ENCODE measurements around the gene BRIP1.
"Not testable (repeated sequence)": the region's sequence is repeated elsewhere in the genome, so short reads cannot be mapped to it uniquely, and the experiment has no call there.

Gene BRIP1

DNA sequence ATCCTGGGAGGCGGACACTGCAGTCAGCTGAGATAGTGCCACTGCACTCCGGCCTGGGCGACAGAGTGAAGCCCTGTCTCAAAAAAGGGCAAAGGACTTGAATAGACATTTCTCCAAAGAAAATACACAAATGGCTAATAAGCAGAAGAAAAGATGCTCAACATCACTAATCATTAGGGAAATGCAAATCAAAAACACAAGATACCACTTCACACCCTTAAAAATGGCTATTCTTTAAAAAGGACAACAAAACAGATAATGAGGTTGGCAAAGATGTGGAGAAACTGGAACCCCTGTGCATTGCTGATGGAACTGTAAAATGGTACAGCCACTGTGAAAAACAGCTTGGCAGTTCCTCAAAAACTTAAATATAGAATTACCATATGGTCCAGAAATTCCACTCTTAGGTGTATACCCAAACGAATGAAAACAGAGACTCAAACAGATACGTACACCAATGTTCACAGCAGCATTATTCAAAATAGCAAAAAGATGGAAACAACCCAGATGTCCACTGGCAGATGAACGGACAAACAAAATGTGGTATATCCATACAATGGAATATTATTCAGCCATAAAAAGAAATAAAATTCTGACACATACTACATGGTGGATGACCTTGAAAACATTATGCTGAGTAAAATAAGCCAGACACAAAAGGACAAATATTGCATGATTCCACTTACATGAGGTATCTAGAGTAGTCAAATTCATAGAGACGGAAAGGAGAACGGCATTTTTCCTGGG is 35.5 kb downstream of the BRIP1 start:
- no peak for TF ChIP-seq CTCF (IDR thresholded peaks at IDR 0.05; ENCODE audit: control extremely low read depth, extremely low read depth, low read depth, missing control alignments)
- CTCF ChIA-PET = no interaction called here
- no peak for DNase-seq (ENCODE audit: extremely low spot score)
- POLR2A ChIA-PET = no interaction called here

DNA sequence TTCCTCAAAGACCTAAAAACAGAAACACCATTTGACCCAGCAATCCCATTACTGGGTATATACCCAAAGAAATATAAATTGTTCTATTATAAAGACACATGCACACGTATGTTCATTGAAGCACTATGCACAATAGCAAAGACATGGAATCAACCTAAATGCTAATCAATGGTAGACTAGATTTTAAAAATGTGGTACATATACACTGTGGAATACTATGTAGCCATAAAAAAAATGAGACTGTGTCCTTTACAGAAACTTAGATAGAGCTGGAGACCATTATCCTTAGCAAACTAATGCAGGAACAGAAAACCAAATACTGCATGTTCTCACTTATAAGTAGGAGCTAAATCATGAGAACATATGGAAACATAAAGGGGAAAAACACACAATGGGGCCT is 36.5 kb downstream of the BRIP1 start:
- DNase-seq (ENCODE audit: extremely low spot score); POLR2A ChIA-PET; CTCF ChIA-PET: not testable (repeated sequence)

GRCh38 chr17:61826198-61826597 is 37.1 kb downstream of the BRIP1 start:
- CTCF ChIA-PET; DNase-seq (ENCODE audit: extremely low spot score); POLR2A ChIA-PET: not testable (repeated sequence)

GRCh38 chr17:61825448-61826137 is 37.7 kb downstream of the BRIP1 start:
- ChIA-PET CTCF (interaction anchor here (1.0 kb wide), 1 partner anchor 241 kb away, joined by 3 read pairs; no protein-coding TSS in a partner anchor), POLR2A (no interaction called here)
- DNase-seq (ENCODE audit: extremely low spot score) = no peak
- TF ChIP-seq CTCF (IDR thresholded peaks at IDR 0.05; ENCODE audit: control extremely low read depth, extremely low read depth, low read depth, missing control alignments) = no peak

DNA sequence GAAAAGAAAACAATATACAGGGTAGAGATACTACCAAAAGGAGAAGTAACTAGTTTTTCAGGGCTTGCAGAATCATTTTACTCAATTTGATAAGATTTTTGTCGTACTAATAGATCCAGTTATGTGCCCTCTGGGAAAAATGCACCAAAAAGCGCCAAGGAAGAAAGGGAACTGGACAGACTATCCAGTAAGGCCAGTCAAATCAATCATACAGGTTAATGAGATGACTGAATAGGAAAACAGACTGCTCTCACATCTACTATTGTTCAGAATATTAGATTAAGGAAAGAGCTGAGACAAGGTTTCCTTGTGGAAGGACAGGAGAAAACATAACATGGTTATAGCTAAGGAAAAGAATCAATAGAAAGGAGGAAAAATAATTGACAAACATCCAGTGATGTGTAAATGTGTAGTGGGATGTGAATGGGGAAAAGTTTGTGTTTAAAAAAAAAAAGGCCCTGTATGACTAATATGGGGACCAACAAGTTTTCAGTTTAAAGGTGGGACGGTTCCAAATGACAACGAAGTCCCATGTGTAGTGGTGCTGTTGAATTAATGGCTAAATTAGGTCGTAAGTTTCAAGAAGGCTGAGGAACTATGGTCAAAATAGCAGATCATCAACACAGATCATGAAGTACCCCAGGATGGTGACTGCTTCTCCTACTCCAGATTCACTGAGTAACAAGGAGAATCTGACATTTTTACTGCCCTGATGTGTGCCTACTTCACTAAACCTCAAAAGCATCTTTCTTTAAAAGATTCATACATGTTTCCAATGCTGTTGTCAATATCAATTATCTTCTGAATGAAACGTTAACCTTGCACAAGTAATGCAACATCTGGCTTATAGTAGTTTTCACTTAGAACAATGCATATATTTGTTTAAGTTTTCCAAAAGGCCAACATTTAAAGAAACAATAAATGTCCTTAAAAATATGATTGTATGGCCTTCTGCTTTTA is 40.7 kb downstream of the BRIP1 start:
- CTCF ChIA-PET = interaction anchor here (1.0 to 2.6 kb wide), 2 partner anchors 10 to 22 kb away, joined by 3 to 6 read pairs; no protein-coding TSS in a partner anchor
- DNase-seq (ENCODE audit: extremely low spot score) = no peak
- no peak for TF ChIP-seq CTCF (IDR thresholded peaks at IDR 0.05; ENCODE audit: control extremely low read depth, extremely low read depth, low read depth, missing control alignments)
- POLR2A ChIA-PET = no interaction called here

DNA sequence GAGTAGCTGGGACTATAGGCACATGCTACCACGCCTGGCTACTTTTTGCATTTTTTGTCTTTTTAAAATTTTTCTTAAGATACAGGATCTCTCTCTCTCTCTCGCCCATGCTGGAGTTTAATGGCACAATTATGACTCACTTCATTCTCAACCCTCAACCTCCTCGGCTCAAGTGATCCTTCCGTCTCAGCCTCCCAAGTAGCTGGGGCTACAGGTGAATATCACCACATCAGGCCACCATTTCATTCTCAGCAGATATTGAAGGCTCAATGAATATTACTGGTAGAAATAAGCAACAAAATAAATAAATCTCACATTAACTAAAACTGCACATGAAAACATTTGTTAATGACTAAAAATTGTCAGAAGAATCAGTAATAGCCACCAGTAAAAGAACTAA is 41.7 kb downstream of the BRIP1 start:
- TF ChIP-seq CTCF (IDR thresholded peaks at IDR 0.05; ENCODE audit: control extremely low read depth, extremely low read depth, low read depth, missing control alignments) = no peak
- DNase-seq (ENCODE audit: extremely low spot score) = no peak
- ChIA-PET POLR2A (no interaction called here), CTCF (interaction anchor here (2.6 kb wide), 1 partner anchor 11 kb away, joined by 6 read pairs; no protein-coding TSS in a partner anchor)

GRCh38 chr17:61819265-61819664 is 44.1 kb downstream of the BRIP1 start:
- DNase-seq (ENCODE audit: extremely low spot score); CTCF ChIA-PET; POLR2A ChIA-PET: not testable (repeated sequence)

DNA sequence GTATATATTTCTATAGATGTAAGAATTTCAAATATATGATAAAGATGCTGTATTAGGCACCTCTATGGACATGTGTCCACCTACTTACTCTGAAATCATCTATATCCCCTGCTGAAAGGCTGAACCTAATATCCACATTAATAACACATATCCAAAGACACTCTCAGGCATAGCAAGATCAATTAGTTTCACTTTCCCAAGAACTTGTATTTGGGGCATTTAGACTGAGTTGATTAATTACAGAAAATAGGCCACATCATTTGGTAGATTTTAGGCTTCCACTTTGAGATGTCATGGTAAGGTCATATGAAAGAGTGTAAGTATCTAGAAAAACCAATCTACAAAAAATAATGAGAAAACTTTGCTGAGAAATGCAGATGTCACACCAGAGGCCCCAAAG is 45.1 kb downstream of the BRIP1 start:
- TF ChIP-seq CTCF (IDR thresholded peaks at IDR 0.05; ENCODE audit: control extremely low read depth, extremely low read depth, low read depth, missing control alignments) = no peak
- POLR2A ChIA-PET = no interaction called here
- DNase-seq (ENCODE audit: extremely low spot score) = no peak
- CTCF ChIA-PET = no interaction called here

Data from GM10248 (cell line).